H9 (cell line): ENCODE results near the gene PIN1. TPM values are rescaled to one million over a fixed set of nuclear protein-coding genes. Genes with fewer than 3 reads are reported as not detected.

Source experiments
- DNase-seq: peaks from one replicate; pipeline ENCODE4 v3.0.0-alpha.2; 2017
- H2AFZ ChIP-seq: one replicate; pipeline ENCODE4 v1.6.1; 2013; ENCODE audit warnings: mild to moderate bottlenecking, low read length, control low read depth, moderate library complexity
- H2AK5ac ChIP-seq: 2 replicates; pipeline ENCODE4 v1.6.1; 2013; ENCODE audit warnings: low read length, control low read depth, mixed read lengths; ENCODE audit not compliant: insufficient read length
- H2BK120ac ChIP-seq: one replicate; pipeline ENCODE4 v1.6.1; 2013; ENCODE audit warnings: low read depth, mild to moderate bottlenecking, low read length, control low read depth, inconsistent platforms; ENCODE audit not compliant: poor library complexity, severe bottlenecking
- H2BK12ac ChIP-seq: 2 replicates; pipeline ENCODE4 v1.6.1; 2013; ENCODE audit warnings: low read length, control low read depth, mixed read lengths, low read depth; ENCODE audit not compliant: insufficient read length
- H2BK15ac ChIP-seq: 2 replicates; pipeline ENCODE4 v1.6.1; 2013; ENCODE audit warnings: low read depth, low read length, control low read depth
- H2BK20ac ChIP-seq: one replicate; pipeline ENCODE4 v1.6.1; 2013; ENCODE audit warnings: low read depth, mild to moderate bottlenecking, low read length, control low read depth, inconsistent platforms; ENCODE audit not compliant: poor library complexity, severe bottlenecking
- H2BK5ac ChIP-seq: 2 replicates; pipeline ENCODE4 v1.6.1; 2013; ENCODE audit warnings: low read length, control low read depth, mixed read lengths; ENCODE audit not compliant: insufficient read length
- H3K14ac ChIP-seq: 2 replicates; pipeline ENCODE4 v1.6.1; 2013; ENCODE audit warnings: low read length, control low read depth; ENCODE audit not compliant: insufficient read depth
- H3K18ac ChIP-seq: 2 replicates; pipeline ENCODE4 v1.6.1; 2013; ENCODE audit warnings: low read depth, mild to moderate bottlenecking, mixed read lengths, low read length, control low read depth; ENCODE audit not compliant: insufficient read length
- H3K23ac ChIP-seq: 2 replicates; pipeline ENCODE4 v1.6.1; 2013; ENCODE audit warnings: low read length, control low read depth, mixed read lengths, low read depth; ENCODE audit not compliant: insufficient read length
- H3K23me2 ChIP-seq: 2 replicates; pipeline ENCODE4 v1.6.1; 2013; ENCODE audit warnings: low read depth, mild to moderate bottlenecking, mixed read lengths, low read length, control low read depth; ENCODE audit not compliant: insufficient read length, poor library complexity, severe bottlenecking
- H3K27ac ChIP-seq: 2 replicates; pipeline ENCODE4 v1.5.1; 2013; ENCODE audit warnings: low read length, control low read depth, mixed read lengths, low read depth; ENCODE audit not compliant: insufficient read length
- H3K27me3 ChIP-seq: 2 replicates; pipeline ENCODE4 v1.6.1; 2013; ENCODE audit warnings: low read length, control low read depth, inconsistent platforms; ENCODE audit not compliant: insufficient read depth
- H3K4ac ChIP-seq: 2 replicates; pipeline ENCODE4 v1.6.1; 2013; ENCODE audit warnings: low read depth, mild to moderate bottlenecking, control low read depth, inconsistent platforms, low read length, moderate library complexity
- H3K4me1 ChIP-seq: 2 replicates; pipeline ENCODE4 v1.6.1; 2013; ENCODE audit warnings: low read length, control low read depth, inconsistent platforms; ENCODE audit not compliant: insufficient read depth
- H3K4me2 ChIP-seq: 2 replicates; pipeline ENCODE4 v1.6.1; 2013; ENCODE audit warnings: low read length, control low read depth, mixed read lengths; ENCODE audit not compliant: insufficient read length, insufficient read depth
- H3K56ac ChIP-seq: 2 replicates; pipeline ENCODE4 v1.6.1; 2013; ENCODE audit warnings: low read depth, mild to moderate bottlenecking, mixed read lengths, low read length, control low read depth; ENCODE audit not compliant: insufficient read length
- H3K79me1 ChIP-seq: 2 replicates; pipeline ENCODE4 v1.6.1; 2013; ENCODE audit warnings: low read depth, mild to moderate bottlenecking, moderate library complexity, low read length, control low read depth, inconsistent platforms; ENCODE audit not compliant: insufficient read depth, poor library complexity, severe bottlenecking
- H3K79me2 ChIP-seq: 2 replicates; pipeline ENCODE4 v1.6.1; 2013; ENCODE audit warnings: low read length, control low read depth, inconsistent platforms; ENCODE audit not compliant: insufficient read depth
- H3K9ac ChIP-seq: 2 replicates; pipeline ENCODE4 v1.6.1; 2013; ENCODE audit warnings: low read length, control low read depth, mixed read lengths; ENCODE audit not compliant: insufficient read length; ENCODE audit errors: extremely low read depth
- H3K9me3 ChIP-seq: one replicate; pipeline ENCODE4 v1.6.1; 2013; ENCODE audit warnings: low read depth, low read length, inconsistent platforms; ENCODE audit not compliant: control insufficient read depth
- H3T11ph ChIP-seq: one replicate; pipeline ENCODE4 v1.6.1; 2013; ENCODE audit warnings: mild to moderate bottlenecking, low read length, control low read depth, inconsistent platforms
- H4K20me1 ChIP-seq: one replicate; pipeline ENCODE4 v1.6.1; 2013; ENCODE audit not compliant: control insufficient read depth, insufficient read length, insufficient read depth
- H4K5ac ChIP-seq: 2 replicates; pipeline ENCODE4 v1.6.1; 2013; ENCODE audit warnings: low read depth, mild to moderate bottlenecking, mixed read lengths, low read length, control low read depth; ENCODE audit not compliant: insufficient read length
- H4K8ac ChIP-seq: replicated peaks from 2 replicates; pipeline ENCODE4 v1.6.1; 2013; ENCODE audit warnings: low read length, control low read depth, mixed read lengths, low read depth; ENCODE audit not compliant: insufficient read length
- H4K91ac ChIP-seq: 2 replicates; pipeline ENCODE4 v1.6.1; 2013; ENCODE audit warnings: low read depth, mild to moderate bottlenecking, moderate library complexity, mixed read lengths, low read length, control low read depth; ENCODE audit not compliant: insufficient read length
- H3K27ac Mint-ChIP-seq, 3 experiments: 2 replicates in 2 of 3; 3 replicates in 1 of 3; pipeline ENCODE4 v1.8.0; 2020 to 2021; ENCODE audit warnings: mixed read lengths in 3 of 3, mild to moderate bottlenecking in 1 of 3, moderate library complexity in 1 of 3
- H3K27me3 Mint-ChIP-seq: 2 replicates; pipeline ENCODE4 v1.8.0; 2021; ENCODE audit warnings: low read depth, mild to moderate bottlenecking, moderate library complexity, mixed read lengths
- H3K36me3 Mint-ChIP-seq, 3 experiments: 2 replicates in 2 of 3; 3 replicates in 1 of 3; pipeline ENCODE4 v1.8.0; 2020 to 2021; ENCODE audit warnings: low read depth in 3 of 3, mixed read lengths in 3 of 3; ENCODE audit not compliant: insufficient read depth in 1 of 3
- H3K4me1 Mint-ChIP-seq, 2 experiments: 2 replicates each; pipeline ENCODE4 v1.8.0; 2020; ENCODE audit warnings: mixed read lengths in 2 of 2
- H3K4me3 Mint-ChIP-seq, 2 experiments: 2 replicates in 1 of 2; 3 replicates in 1 of 2; pipeline ENCODE4 v1.8.0; 2020 to 2021; ENCODE audit warnings: mild to moderate bottlenecking in 2 of 2, mixed read lengths in 2 of 2, moderate library complexity in 1 of 2
- H3K9me3 Mint-ChIP-seq, 2 experiments: 2 replicates in 1 of 2; 3 replicates in 1 of 2; pipeline ENCODE4 v1.8.0; 2020; ENCODE audit warnings: mild to moderate bottlenecking in 2 of 2, mixed read lengths in 2 of 2, moderate library complexity in 1 of 2
- CTCF ChIP-seq: fragments of 200-600 bp; sonication (generic); conservative IDR thresholded peaks from 3 replicates; pipeline ENCODE4 v1.8.0; 2021; ENCODE audit warnings: antibody characterized with exemption, mild to moderate bottlenecking
- WGBS: extraction: QIAGEN DNeasy Blood & Tissue Kit; methylation state at CpG from one replicate; pipeline ENCODE4 v1.1.7; 2013; ENCODE audit warnings: missing lambda C conversion rate, low lambda C conversion rate, mixed read lengths; ENCODE audit not compliant: insufficient read length; ENCODE audit errors: extremely low coverage; 5-methylcytosine and 5-hydroxymethylcytosine counted together
- total RNA-seq: library from RNA; stranded (reverse); gene quantifications from 2 replicates; pipeline ENCODE4 v1.2.1, GENCODE V29; 2021

The PIN1 gene
- total RNA-seq, 1 experiment from 2014 or later, result 110 TPM

- no peak overlapping the region for H2BK120ac ChIP-seq
- no peak overlapping the region for H3K18ac ChIP-seq
- Mint-ChIP-seq H3K4me3 (no peak overlapping the region; a peak in 1 of 5 replicates), H3K9me3 (no peaks in the 10 kb centered on the region), H3K27ac (no peak overlapping the region), H3K27me3 (no peaks in the 10 kb centered on the region), H3K4me1 (no peaks in the 10 kb centered on the region), H3K36me3 (peaks cover 2 to 3% (median 2%) of the 10 kb centered on the region in 3 experiments; a peak in 5 of 7 replicates)
- H4K20me1 ChIP-seq, result no peaks in the 10 kb centered on the region
- no peak overlapping the region for H4K5ac ChIP-seq
- no peaks in the 10 kb centered on the region for H3K79me2 ChIP-seq
- H2BK20ac ChIP-seq, result no peak overlapping the region
- H3K27me3 ChIP-seq, result no peaks in the 10 kb centered on the region
- H3K23ac ChIP-seq, result no peak overlapping the region
- H3K9ac ChIP-seq, result no peak overlapping the region
- H3K79me1 ChIP-seq, result no peaks in the 10 kb centered on the region
- no peak overlapping the region for H2BK12ac ChIP-seq
- no peak overlapping the region for H3T11ph ChIP-seq
- no peaks in the 10 kb centered on the region for H3K23me2 ChIP-seq
- no peak overlapping the region for H2BK15ac ChIP-seq
- H2AK5ac ChIP-seq, result no peak overlapping the region
- no peak overlapping the region for H2AFZ ChIP-seq
- H4K8ac ChIP-seq, result no peak overlapping the region
- no peak overlapping the region for H2BK5ac ChIP-seq
- TF ChIP-seq CTCF, result no peak
- H3K4ac ChIP-seq, result no peak overlapping the region
- no peaks in the 10 kb centered on the region for H3K4me1 ChIP-seq
- no peak overlapping the region for H3K4me2 ChIP-seq
- H3K9me3 ChIP-seq, result no peaks in the 10 kb centered on the region
- no CpG with 5 or more reads among the region's 10 CpGs for WGBS
- DNase-seq, result peak; percentile 69
- no peak overlapping the region for H4K91ac ChIP-seq
- H3K27ac ChIP-seq, result no peak overlapping the region
- no peak overlapping the region for H3K14ac ChIP-seq
- no peak overlapping the region for H3K56ac ChIP-seq
Observed at GRCh38 chr19:9801976-9802375, 33.1 kb upstream of the PIN1 start.
